Small intestine (tissue), 16 donors: ENCODE measurements around the gene ISG20. TPM values are rescaled to one million over a fixed set of nuclear protein-coding genes. Genes with fewer than 3 reads are reported as not detected.
A peak's percentile ranks its signal among the peaks of the same experiment; 100 is the strongest.

ENCODE experiments used
- DNase-seq, 2 donors: peaks; one replicate each; pipeline versions ENCODE4 v3.0.0 to v3.0.0-alpha.2; 2013
- FAIRE-seq: peaks from 2 replicates; lab custom pipeline; 2012; peaks lifted over from hg19 to GRCh38; lab: Jason Lieb, UNC
- H3K27ac ChIP-seq, 3 donors: one replicate each; pipeline ENCODE4 v1.5.1; 2013; ENCODE audit warnings: low read length in 2 of 3, mild to moderate bottlenecking in 2 of 3, control low read depth in 1 of 3, inconsistent platforms in 1 of 3, low read depth in 1 of 3, moderate library complexity in 1 of 3
- H3K27me3 ChIP-seq, 3 donors: one replicate each; pipeline ENCODE4 v1.6.1; 2013; ENCODE audit warnings: low read length in 3 of 3, inconsistent platforms in 1 of 3; ENCODE audit not compliant: control insufficient read depth in 3 of 3, insufficient read depth in 3 of 3
- H3K36me3 ChIP-seq, 3 donors: one replicate each; pipeline ENCODE4 v1.6.1; 2013; ENCODE audit warnings: low read length in 3 of 3, inconsistent platforms in 1 of 3, low read depth in 1 of 3, mild to moderate bottlenecking in 1 of 3, moderate library complexity in 1 of 3; ENCODE audit not compliant: control insufficient read depth in 3 of 3, insufficient read depth in 2 of 3
- H3K4me1 ChIP-seq, 3 donors: one replicate each; pipeline ENCODE4 v1.6.1; 2013; ENCODE audit warnings: low read length in 2 of 3, inconsistent platforms in 1 of 3, low read depth in 1 of 3, mild to moderate bottlenecking in 1 of 3, moderate library complexity in 1 of 3; ENCODE audit not compliant: control insufficient read depth in 3 of 3, insufficient read depth in 2 of 3
- H3K4me3 ChIP-seq, 3 donors: one replicate each; pipeline ENCODE4 v1.5.1; 2013; ENCODE audit warnings: low read length in 3 of 3, control low read depth in 1 of 3, inconsistent platforms in 1 of 3, low read depth in 1 of 3, mild to moderate bottlenecking in 1 of 3, moderate library complexity in 1 of 3
- H3K9me3 ChIP-seq, 2 donors: one replicate each; pipeline ENCODE4 v1.6.1; 2013; ENCODE audit warnings: low read depth in 1 of 2, low read length in 1 of 2; ENCODE audit not compliant: control insufficient read depth in 2 of 2, insufficient read depth in 1 of 2
- WGBS, 3 donors: extraction: QIAGEN DNeasy Blood & Tissue Kit; methylation state at CpG; one replicate each; pipeline ENCODE4 v1.1.7; 2013; 5-methylcytosine and 5-hydroxymethylcytosine counted together
- long read RNA-seq, 10 donors: transcript quantifications; one replicate each; lab custom pipeline, GENCODE V29; 2026
- polyA plus RNA-seq, 4 donors: library from polyadenylated mRNA; stranded (reverse) in 3 of 4; unstranded in 1 of 4; fragments of 200-250 nt in 3 of 4; fragments of 120-200 nt in 1 of 4; gene quantifications; one replicate each; pipeline versions ENCODE4 v1.2.1 to v1.2.3, GENCODE V29; 2013
- donor health status: healthy with polysubstance abuse.
- donor health status: control.
- donor health status: control.
- donor health status: Bipolar disorder and iron deficiency.
- donor health status: healthy.

Gene ISG20
- polyA plus RNA-seq = 100 to 1,000 TPM in 2 of 4 donors, 10 to 100 TPM in 1, 1 to 10 TPM in 1; 4.1 to 434 (median 98.1) TPM
- long read RNA-seq, donor 1 = 0 reads
- long read RNA-seq, donor 2, partial matches to known transcripts = 0 of 3 reads
- long read RNA-seq, donor 2, other reads (novel, unspliced or antisense) = 0 of 3 reads
- long read RNA-seq, donor 3, partial matches to known transcripts = 0 of 1 reads
- long read RNA-seq, donor 3, other reads (novel, unspliced or antisense) = 0 of 1 reads
- long read RNA-seq, donor 4 = 0 reads
- long read RNA-seq, donor 5, partial matches to known transcripts = 0 of 1 reads
- long read RNA-seq, donor 5, other reads (novel, unspliced or antisense) = 0 of 1 reads
- long read RNA-seq, donor 6 = 0 reads
- long read RNA-seq, donor 7 = 0 reads
- long read RNA-seq, donor 8 = 0 reads
- long read RNA-seq, donor 9, partial matches to known transcripts = 0 of 2 reads
- long read RNA-seq, donor 9, other reads (novel, unspliced or antisense) = 0 of 2 reads
- long read RNA-seq, donor 10, partial matches to known transcripts = 0 of 1 reads
- long read RNA-seq, donor 10, other reads (novel, unspliced or antisense) = 0 of 1 reads

DNA sequence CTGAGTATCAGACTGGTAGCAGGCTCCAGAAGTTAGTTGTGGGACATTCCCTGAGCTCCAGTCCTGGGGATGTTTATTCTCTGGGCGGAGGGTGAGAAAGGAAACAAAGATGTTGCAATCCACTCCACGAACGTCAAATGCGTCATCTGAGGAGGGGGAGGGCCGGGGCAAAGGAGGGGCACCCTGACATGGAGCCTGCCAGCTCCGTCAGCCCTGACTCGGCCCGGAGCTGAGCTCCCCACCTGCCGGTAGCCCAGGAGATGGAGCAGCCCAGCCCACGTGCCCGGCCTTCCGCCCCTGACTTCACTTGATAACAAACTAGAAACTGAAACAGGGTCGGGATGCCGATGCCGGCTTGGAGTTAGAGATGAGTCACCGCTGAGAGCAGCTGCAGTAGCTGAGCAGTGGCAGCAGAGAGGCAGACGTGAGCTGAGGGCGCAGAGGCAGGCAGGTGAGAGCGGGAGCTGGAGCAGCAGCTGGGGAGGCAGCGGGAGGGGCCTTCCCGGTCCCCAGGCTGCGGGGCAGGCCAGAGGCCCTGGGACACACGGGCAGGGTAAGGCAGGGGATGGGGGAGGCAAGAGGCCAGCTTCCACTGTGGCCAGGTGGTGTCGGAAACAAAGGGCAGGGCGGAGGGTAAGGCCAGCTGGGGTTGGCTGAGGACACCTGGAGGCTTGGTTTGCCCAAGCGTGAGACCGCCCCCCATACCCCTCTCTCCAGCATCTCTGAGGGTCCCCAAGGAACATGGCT is at the start of gene ISG20:
Gene ISG20, plus strand, starts transcription at position 391 of the 747 bp plus-strand sequence. Its CDS starts 351 bp downstream, at position 742.
- H3K4me1 ChIP-seq = peaks cover 12 to 45% (median 18%) of the 10 kb centered on the region in 3 donors
- no peaks in the 10 kb centered on the region for H3K9me3 ChIP-seq
- no peak for FAIRE-seq
- 1 to 6% (median 2%) methylated on average over 27 of the region's 27 CpGs for WGBS, 3 donors
- H3K27ac ChIP-seq = peak within 1 kb of the TSS; percentile 98 to 100 (median 99)
- peak; percentile 98 to 99 for DNase-seq
- H3K27me3 ChIP-seq = no peaks in the 10 kb centered on the region
- H3K36me3 ChIP-seq = no peaks in the 10 kb centered on the region
- peak within 1 kb of the TSS; percentile 18 to 84 (median 25) for H3K4me3 ChIP-seq

GRCh38 chr15:88590759-88591158 is 48.1 kb upstream of the ISG20 start:
- H3K36me3 ChIP-seq = no peaks in the 10 kb centered on the region
- WGBS, 3 donors = 61 to 76% (median 72%) methylated on average over 6 of the region's 6 CpGs
- no peaks in the 10 kb centered on the region for H3K27me3 ChIP-seq
- H3K9me3 ChIP-seq = no peaks in the 10 kb centered on the region
- H3K27ac ChIP-seq = no peak overlapping the region
- FAIRE-seq = no peak
- DNase-seq = no peak
- H3K4me3 ChIP-seq = no peak overlapping the region
- H3K4me1 ChIP-seq = no peaks in the 10 kb centered on the region

GRCh38 chr15:88591384-88591783 is 47.4 kb upstream of the ISG20 start:
- Histone ChIP-seq H3K36me3 (no peaks in the 10 kb centered on the region), H3K4me3 (no peak overlapping the region), H3K27me3 (no peaks in the 10 kb centered on the region), H3K27ac (no peak overlapping the region), H3K4me1 (no peaks in the 10 kb centered on the region), H3K9me3 (no peaks in the 10 kb centered on the region)
- no peak for FAIRE-seq
- no peak for DNase-seq

GRCh38 chr15:88603885-88604284 is 34.9 kb upstream of the ISG20 start:
- peak overlapping the region in 1 of 3 donors; percentile 32 for H3K4me3 ChIP-seq
- H3K4me1 ChIP-seq = peaks cover 0 to 8% (median 0%) of the 10 kb centered on the region in 3 donors
- H3K27ac ChIP-seq = peak overlapping the region in 1 of 3 donors; percentile 45
- peaks cover 0 to 43% (median 29%) of the 10 kb centered on the region in 3 donors for H3K27me3 ChIP-seq
- no peak for FAIRE-seq
- H3K9me3 ChIP-seq = no peaks in the 10 kb centered on the region
- WGBS, 3 donors = 8 to 17% (median 11%) methylated on average over 14 of the region's 14 CpGs
- no peak for DNase-seq
- no peaks in the 10 kb centered on the region for H3K36me3 ChIP-seq

GRCh38 chr15:88604381-88605188 is 34.2 kb upstream of the ISG20 start:
- H3K27me3 ChIP-seq = peaks cover 0 to 45% (median 29%) of the 10 kb centered on the region in 3 donors
- H3K36me3 ChIP-seq = no peaks in the 10 kb centered on the region
- H3K27ac ChIP-seq = peak overlapping the region in 1 of 3 donors; percentile 45
- WGBS, 3 donors = 3 to 6% (median 6%) methylated on average over 42 to 46 of the region's 46 CpGs
- H3K9me3 ChIP-seq = no peaks in the 10 kb centered on the region
- FAIRE-seq (no peak), DNase-seq (peak in 1 of 2 donors; percentile 22)
- peak overlapping the region in 1 of 3 donors; percentile 32 for H3K4me3 ChIP-seq
- H3K4me1 ChIP-seq = peaks cover 0 to 8% (median 0%) of the 10 kb centered on the region in 3 donors

DNA sequence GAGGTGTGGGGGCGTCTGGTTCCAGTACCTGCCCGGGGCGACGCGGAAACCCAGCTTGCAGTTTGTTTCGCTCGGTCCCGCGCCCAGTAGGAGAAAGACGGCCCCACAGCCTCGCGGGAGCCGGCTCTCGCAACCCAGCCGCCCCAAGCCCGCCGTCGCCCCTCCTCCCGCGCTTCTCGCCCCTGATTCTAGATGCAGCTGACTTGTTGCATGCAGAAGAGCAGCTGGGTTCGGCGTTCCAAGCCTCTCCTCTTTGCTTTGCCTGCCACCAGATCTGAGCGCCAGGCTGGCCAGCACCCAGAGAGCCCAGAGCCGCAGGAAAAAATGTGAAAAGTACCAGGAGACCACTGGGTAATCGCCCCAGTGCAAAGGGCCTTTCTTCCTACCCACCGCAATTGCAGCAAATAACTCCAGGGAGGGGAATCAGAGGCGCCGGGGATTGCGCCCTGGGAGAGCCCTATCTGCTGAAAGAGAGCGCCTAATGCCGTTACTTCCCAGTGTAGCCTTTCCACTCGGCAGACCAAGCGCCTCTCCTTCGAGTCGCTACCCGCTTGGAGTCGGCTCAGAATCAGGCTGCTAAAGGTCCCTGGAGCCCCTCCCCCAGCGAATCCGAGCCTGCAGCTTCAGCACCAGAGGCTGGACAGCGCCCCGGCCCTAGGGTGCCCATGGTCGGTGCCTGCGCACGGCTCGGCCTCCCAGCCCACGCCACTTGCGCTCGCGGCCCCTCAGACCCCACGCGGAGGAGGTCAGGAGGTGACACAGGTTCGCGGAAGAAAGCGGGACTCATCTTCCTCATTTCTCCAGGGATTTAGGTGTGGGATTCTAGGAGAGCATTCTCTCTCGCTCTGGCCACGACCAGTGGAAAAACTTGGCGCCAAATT is 33.4 kb upstream of the ISG20 start:
- H3K9me3 ChIP-seq = no peaks in the 10 kb centered on the region
- peaks cover 0 to 45% (median 32%) of the 10 kb centered on the region in 3 donors for H3K27me3 ChIP-seq
- H3K4me3 ChIP-seq = peak overlapping the region in 1 of 3 donors; percentile 32
- peak overlapping the region in 1 of 3 donors; percentile 45 for H3K27ac ChIP-seq
- WGBS, 3 donors = 3 to 6% (median 5%) methylated on average over 58 of the region's 58 CpGs
- H3K36me3 ChIP-seq = no peaks in the 10 kb centered on the region
- FAIRE-seq = no peak
- peak in 1 of 2 donors; percentile 76 for DNase-seq
- peaks cover 0 to 8% (median 0%) of the 10 kb centered on the region in 3 donors for H3K4me1 ChIP-seq

DNA sequence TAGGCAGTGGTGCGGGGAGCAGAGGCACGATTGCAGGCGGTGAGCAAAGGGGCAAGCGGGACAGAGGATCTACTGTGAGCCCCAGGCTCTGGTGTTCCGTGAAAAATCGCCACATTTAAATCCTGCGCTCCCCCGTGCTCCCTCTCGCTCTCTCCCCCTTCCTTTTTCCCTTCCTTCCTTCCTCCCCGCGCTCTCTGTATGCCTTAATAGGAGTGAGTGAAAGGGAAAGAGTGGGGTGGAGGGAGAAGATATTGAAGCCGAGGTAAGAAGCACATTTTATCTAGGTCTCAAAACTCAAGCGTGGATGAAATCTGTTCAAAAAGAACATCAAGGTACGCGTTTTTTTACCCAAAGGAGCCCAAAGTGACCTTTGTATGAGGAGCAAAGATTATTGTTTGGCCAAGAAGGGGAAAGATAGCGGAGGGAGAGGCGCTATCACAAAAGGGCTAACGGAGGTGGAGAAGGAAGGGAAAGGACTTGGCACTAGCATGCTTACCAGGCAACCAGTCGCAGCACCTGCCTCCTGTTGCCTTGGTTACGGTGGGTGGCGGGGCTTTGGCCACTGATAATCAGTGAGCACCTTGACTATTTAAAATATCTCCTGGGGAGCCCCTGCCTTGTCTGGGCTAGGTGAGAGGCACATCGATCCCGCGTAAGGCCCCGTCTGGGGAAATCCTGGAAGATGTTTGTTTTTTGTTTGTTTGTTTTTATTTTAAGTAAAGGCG is 32.6 kb upstream of the ISG20 start:
- Histone ChIP-seq H3K4me3 (peak overlapping the region in 1 of 3 donors; percentile 22), H3K27me3 (peaks cover 0 to 49% (median 32%) of the 10 kb centered on the region in 3 donors)
- WGBS, 3 donors = 13 to 18% (median 14%) methylated on average over 26 of the region's 26 CpGs

More for the DNA sequence above, 32.6 kb upstream of the ISG20 start:
- no peak for FAIRE-seq
- DNase-seq = no peak
- H3K36me3 ChIP-seq = no peaks in the 10 kb centered on the region
- peak overlapping the region in 1 of 3 donors; percentile 17 for H3K27ac ChIP-seq
- no peaks in the 10 kb centered on the region for H3K9me3 ChIP-seq
- H3K4me1 ChIP-seq = peaks cover 0 to 8% (median 0%) of the 10 kb centered on the region in 3 donors
